GM12892 (cell line): ENCODE results near the gene PCDHGA5.
"Not testable (repeated sequence)": the region's sequence is repeated elsewhere in the genome, so short reads cannot be mapped to it uniquely, and the experiment has no call there.

Experiments
- DNase-seq: peaks from one replicate; pipeline ENCODE4 v3.0.0; 2011; ENCODE audit not compliant: insufficient read length
- FAIRE-seq: peaks from 2 replicates; lab custom pipeline; 2011; peaks lifted over from hg19 to GRCh38; lab: Jason Lieb, UNC
- POLR2A ChIP-seq: IDR thresholded peaks from 2 replicates; pipeline ENCODE4 v1.6.1; 2011; ENCODE audit warnings: low read depth, low read length, control low read depth
- POLR2AphosphoS5 ChIP-seq: IDR thresholded peaks from 2 replicates; pipeline ENCODE4 v1.6.1; 2011; ENCODE audit warnings: low read depth, low read length, control low read depth
- TAF1 ChIP-seq: IDR thresholded peaks from 2 replicates; pipeline ENCODE4 v1.6.1; 2011; ENCODE audit warnings: low read depth, mild to moderate bottlenecking, control low read depth, low read length, borderline replicate concordance

PCDHGA5 gene

DNA sequence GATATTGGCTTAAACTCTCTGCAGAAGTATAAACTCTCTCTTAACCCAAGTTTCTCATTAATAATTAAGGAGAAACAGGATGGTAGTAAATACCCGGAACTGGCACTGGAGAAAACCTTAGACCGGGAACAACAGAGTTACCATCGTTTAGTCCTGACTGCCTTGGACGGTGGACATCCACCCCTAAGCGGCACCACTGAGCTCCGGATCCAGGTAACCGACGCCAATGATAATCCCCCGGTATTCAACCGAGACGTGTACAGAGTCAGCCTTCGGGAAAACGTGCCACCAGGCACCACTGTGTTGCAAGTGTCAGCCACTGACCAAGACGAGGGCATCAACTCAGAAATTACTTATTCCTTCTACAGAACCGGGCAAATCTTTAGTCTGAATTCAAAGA, 34.6 kb downstream of the PCDHGA5 start:
- no peak for DNase-seq
- FAIRE-seq, result no peak
- TF ChIP-seq TAF1 (no peak), POLR2A (no peak), POLR2AphosphoS5 (no peak)

DNA sequence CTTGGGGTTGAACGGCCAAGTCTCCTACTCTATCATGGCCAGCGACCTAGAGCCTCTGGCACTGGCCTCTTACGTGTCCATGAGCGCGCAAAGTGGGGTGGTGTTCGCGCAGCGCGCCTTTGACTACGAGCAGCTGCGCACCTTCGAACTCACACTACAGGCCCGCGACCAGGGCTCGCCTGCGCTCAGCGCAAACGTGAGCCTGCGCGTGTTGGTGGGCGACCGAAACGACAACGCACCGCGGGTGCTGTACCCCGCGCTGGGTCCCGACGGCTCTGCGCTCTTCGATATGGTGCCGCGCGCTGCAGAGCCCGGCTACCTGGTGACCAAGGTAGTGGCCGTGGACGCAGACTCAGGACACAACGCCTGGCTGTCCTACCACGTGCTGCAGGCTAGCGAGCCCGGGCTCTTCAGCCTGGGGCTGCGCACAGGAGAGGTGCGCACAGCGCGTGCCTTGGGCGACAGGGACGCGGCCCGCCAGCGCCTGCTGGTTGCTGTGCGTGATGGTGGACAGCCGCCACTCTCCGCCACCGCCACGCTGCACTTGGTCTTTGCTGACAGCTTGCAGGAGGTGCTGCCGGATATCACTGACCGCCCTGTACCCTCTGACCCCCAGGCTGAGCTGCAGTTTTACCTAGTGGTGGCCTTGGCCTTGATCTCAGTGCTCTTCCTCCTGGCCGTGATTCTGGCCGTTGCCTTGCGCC, 35.7 kb downstream of the PCDHGA5 start:
- FAIRE-seq, result no peak
- DNase-seq, result no peak
- TF ChIP-seq POLR2AphosphoS5, result no peak
- TF ChIP-seq TAF1, result no peak
- no peak for TF ChIP-seq POLR2A

DNA sequence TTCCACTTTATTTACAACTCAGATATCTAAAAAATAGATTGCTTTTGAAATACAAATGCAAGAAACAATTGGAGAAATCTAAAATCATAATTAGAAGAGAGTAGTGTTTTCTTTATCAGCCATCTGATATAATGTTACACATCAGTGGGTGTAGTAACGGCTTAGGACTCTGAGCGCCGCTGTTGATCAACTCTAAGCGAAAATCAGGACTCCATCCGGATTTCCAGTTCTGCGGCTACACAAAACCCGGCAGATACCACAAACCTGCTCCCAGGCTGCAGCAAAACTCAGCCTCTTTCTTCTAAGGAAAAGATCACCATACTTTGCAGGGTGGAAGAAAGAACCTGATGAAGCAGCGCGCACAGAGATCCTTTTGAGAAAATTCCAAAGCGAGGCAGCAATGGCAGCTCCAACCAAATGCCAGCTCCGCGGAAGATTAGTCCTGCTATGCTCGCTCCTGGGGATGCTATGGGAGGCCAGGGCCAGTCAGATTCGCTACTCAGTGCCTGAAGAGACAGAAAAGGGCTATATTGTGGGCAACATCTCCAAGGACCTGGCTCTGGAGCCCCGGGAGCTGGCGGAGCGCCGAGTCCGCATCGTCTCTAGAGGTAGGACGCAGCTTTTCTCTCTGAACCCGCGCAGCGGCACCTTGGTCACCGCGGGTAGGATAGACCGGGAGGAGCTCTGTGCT, 38.7 kb downstream of the PCDHGA5 start, which contains the start of gene PCDHGA9:
PCDHGA9 (plus strand) TSS at position 226 of the 691 bp plus-strand sequence; CDS start at position 401, 175 bp downstream.
- TF ChIP-seq POLR2A (no peak), POLR2AphosphoS5 (no peak), TAF1 (no peak)
- no peak for FAIRE-seq
- DNase-seq, result no peak

DNA sequence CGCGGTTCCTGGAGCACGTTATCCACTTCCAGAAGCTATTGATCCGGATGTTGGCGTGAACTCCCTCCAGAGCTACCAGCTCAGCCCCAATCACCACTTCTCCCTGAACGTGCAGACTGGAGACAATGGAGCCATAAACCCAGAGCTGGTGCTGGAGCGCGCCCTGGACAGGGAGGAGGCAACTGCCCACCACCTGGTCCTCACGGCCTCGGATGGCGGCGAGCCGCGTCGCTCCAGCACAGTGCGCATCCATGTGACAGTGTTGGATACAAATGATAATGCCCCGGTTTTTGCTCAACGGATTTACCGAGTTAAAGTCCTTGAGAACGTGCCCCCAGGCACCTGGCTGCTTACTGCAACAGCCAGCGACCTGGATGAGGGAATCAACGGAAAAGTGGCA, 39.4 kb downstream of the PCDHGA5 start:
- FAIRE-seq (no peak), DNase-seq (no peak)
- TF ChIP-seq POLR2A, result no peak
- TF ChIP-seq TAF1, result no peak
- TF ChIP-seq POLR2AphosphoS5, result no peak

DNA sequence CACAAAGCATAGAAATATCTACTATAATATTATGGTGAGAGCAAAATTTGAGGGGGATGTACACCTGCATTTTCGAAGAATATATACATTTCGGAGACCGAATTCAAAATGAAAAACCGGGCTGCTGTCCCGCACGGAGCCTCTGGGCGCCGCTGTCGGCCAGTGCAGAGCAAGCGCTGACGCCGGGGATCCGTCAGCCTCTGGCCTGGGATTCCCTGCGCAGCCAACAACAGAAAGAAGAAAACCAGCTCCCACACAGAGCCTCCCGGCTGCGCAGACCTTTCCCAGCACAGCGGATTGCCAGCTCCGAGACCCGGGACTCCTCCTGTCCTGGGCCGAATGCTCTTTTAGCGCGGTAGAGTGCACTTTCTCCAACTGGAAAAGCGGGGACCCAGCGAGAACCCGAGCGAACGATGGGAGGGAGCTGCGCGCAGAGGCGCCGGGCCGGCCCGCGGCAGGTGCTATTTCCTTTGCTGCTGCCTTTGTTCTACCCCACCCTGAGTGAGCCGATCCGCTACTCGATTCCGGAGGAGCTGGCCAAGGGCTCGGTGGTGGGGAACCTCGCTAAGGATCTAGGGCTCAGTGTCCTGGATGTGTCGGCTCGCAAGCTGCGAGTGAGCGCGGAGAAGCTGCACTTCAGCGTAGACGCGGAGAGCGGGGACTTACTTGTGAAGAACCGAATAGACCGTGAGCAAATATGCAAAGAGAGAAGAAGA, 44.0 kb downstream of the PCDHGA5 start, which contains the start of gene PCDHGB6:
PCDHGB6 (plus strand) TSS at position 232 of the 716 bp plus-strand sequence; CDS start at position 414, 182 bp downstream.
- DNase-seq, FAIRE-seq: not testable (repeated sequence)

DNA sequence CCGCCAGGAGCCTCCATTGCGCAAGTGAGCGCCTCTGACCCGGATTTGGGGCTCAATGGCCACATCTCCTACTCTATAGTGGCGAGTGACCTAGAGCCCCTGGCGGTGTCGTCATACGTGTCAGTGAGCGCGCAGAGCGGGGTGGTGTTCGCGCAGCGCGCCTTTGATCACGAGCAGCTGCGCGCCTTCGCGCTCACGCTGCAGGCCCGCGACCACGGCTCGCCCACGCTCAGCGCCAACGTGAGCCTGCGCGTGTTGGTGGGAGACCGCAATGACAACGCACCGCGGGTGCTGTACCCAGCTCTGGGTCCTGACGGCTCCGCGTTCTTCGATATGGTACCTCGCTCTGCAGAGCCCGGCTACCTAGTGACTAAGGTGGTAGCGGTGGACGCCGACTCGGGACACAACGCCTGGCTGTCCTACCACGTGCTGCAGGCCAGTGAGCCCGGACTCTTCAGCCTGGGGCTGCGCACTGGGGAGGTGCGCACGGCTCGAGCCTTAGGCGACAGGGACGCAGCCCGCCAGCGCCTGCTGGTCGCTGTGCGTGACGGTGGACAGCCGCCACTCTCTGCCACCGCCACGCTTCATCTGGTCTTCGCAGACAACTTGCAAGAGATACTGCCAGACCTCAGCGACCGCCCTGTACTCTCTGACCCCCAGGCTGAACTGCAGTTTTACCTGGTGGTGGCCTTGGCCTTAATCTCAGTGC, 45.8 kb downstream of the PCDHGA5 start:
- DNase-seq (no peak), FAIRE-seq (no peak)
- TF ChIP-seq POLR2A (no peak), TAF1 (no peak), POLR2AphosphoS5 (no peak)

DNA sequence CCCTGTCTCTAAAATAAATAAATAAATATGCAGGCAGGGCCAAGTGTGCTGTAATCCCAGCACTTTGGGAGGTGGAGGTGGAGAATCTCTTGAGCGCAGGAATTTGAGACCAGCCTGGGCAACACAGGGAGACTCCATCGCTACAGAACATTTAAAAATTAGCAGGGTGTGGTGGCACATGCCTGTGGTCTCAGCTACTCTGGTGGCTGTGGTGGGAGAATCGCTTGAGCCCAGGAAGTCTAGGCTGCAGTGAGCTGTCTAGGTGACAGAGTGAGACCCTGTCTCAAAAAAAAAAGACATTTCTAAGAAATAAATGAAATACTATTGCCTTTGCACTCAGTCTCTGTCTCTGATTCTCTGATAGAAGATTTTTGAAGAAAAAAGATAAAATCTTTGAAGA, 47.6 kb downstream of the PCDHGA5 start:
- TF ChIP-seq POLR2A (no peak), TAF1 (no peak), POLR2AphosphoS5 (no peak)
- no peak for DNase-seq
- no peak for FAIRE-seq

DNA sequence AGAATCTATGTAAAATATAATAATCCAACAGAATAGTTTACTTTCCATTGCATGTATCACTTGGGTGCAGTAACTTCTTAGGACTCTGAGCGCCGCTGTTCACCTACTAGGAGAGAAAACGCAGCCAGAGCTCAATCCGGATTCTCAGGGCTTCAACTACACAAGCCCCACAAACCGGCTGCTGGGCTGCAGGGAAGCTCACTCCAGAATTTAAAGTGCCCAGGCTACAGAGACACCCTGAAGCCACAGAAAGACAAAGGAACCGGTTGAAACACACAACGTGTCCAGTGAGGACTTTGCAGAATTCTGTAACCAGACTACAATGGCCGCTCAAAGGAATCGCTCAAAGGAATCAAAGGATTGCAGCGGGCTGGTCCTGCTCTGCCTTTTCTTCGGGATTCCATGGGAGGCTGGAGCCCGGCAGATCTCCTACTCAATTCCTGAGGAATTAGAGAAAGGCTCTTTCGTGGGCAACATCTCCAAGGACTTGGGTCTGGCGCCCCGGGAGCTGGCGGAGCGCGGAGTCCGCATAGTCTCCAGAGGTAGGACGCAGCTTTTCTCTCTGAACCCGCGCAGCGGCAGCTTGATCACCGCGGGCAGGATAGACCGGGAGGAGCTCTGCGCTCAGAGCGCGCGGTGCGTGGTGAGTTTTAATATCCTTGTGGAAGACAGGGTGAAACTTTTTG, 49.0 kb downstream of the PCDHGA5 start, which contains the start of gene PCDHGA10:
PCDHGA10 (plus strand) TSS at position 134 of the 686 bp plus-strand sequence; CDS start at position 323, 189 bp downstream.
- no peak for TF ChIP-seq POLR2A
- TF ChIP-seq TAF1, result no peak
- TF ChIP-seq POLR2AphosphoS5, result no peak
- peak; percentile 17 for FAIRE-seq
- DNase-seq, result peak; percentile 47

DNA sequence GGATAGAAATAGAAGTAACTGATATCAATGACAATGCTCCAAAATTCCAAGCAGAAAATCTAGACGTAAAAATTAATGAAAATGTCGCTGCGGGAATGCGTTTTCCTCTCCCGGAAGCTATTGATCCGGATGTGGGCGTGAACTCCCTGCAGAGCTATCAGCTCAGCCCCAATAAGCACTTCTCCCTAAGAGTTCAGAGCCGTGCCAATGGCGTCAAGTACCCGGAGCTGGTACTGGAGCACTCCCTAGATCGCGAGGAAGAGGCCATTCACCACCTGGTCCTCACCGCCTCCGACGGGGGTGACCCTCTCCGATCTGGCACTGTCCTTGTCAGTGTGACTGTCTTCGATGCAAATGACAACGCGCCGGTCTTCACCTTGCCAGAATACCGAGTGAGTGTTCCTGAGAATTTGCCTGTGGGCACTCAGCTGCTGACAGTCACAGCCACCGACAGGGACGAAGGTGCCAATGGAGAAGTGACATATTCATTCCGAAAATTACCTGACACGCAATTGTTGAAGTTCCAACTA, 49.6 kb downstream of the PCDHGA5 start:
- DNase-seq (no peak), FAIRE-seq (no peak)
- TF ChIP-seq TAF1, result no peak
- no peak for TF ChIP-seq POLR2AphosphoS5
- TF ChIP-seq POLR2A, result no peak

DNA sequence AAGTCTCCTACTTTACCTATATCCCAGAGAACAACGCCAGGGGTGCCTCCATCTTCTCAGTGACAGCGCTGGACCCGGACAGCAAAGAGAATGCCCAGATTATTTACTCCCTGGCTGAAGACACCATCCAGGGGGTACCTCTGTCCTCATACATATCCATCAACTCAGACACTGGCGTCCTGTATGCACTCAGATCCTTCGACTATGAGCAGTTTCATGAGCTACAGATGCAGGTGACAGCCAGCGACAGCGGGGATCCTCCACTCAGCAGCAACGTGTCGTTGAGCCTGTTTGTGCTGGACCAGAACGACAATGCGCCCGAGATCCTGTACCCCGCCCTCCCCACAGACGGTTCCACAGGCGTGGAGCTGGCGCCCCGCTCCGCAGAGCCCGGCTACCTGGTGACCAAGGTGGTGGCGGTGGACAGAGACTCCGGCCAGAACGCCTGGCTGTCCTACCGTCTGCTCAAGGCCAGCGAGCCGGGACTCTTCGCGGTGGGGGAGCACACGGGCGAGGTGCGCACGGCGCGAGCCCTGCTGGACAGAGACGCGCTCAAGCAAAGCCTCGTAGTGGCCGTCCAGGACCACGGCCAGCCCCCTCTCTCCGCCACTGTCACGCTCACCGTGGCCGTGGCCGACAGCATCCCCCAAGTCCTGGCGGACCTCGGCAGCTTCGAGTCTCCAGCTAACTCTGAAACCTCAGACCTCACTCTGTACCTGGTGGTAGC, 50.7 kb downstream of the PCDHGA5 start:
- not testable (repeated sequence) for DNase-seq, FAIRE-seq

DNA sequence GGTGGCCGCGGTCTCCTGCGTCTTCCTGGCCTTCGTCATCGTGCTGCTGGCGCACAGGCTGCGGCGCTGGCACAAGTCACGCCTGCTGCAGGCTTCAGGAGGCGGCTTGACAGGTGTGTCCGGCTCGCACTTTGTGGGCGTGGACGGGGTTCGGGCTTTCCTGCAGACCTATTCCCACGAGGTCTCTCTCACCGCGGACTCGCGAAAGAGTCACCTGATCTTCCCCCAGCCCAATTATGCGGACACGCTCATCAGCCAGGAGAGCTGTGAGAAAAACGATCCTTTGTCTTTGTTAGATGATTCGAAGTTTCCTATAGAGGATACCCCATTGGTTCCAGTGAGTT, 51.3 kb downstream of the PCDHGA5 start:
- FAIRE-seq, DNase-seq: not testable (repeated sequence)
